ENCODE data around the gene FBLN5.

GRCh38 chr14:91977884-91978283 lies 30.4 kb upstream of the FBLN5 start:
- TF ChIP-seq CTCF (IDR thresholded peaks at IDR 0.05; ENCODE audit: poor library complexity) (no peak), EZH2 (IDR thresholded peaks at IDR 0.05; ENCODE audit: borderline replicate concordance) (no peak), EZH2phosphoT487 (IDR thresholded peaks at IDR 0.05; ENCODE audit: low read depth, severe bottlenecking, unreplicated experiment) (no peak)

Data from hepatocyte (in vitro differentiated cells).